HEK293T (cell line): ENCODE data around the gene SLC39A13.

Source experiments
- CTCF ChIA-PET: fragments of 350-600 bp; formaldehyde crosslinking; extraction: SDS; loops from one replicate; lab custom pipeline; 2021; ENCODE audit warnings: antibody characterized with exemption, inconsistent platforms; lab: Yijun Ruan, JAX
- POLR2A ChIA-PET: fragments of 350-600 bp; formaldehyde crosslinking; extraction: SDS; loops from one replicate; lab custom pipeline; 2020; ENCODE audit warnings: antibody characterized with exemption, inconsistent platforms; lab: Yijun Ruan, JAX
- DNase-seq: peaks from one replicate; pipeline ENCODE4 v3.0.0; 2012; ENCODE audit warnings: mixed read lengths; ENCODE audit errors: extremely low spot score
- ARNT ChIP-seq: fragments of 450-650 bp; IDR thresholded peaks from 2 replicates; pipeline ENCODE4 v1.6.1; 2017; ENCODE audit warnings: mild to moderate bottlenecking
- BHLHE40 ChIP-seq: fragments of 450-650 bp; IDR thresholded peaks from 2 replicates; pipeline ENCODE4 v1.6.1; 2016; ENCODE audit warnings: mild to moderate bottlenecking, moderate library complexity, borderline replicate concordance
- CTBP1 ChIP-seq: fragments of 450-650 bp; IDR thresholded peaks from 2 replicates; pipeline ENCODE4 v1.6.1; 2016; ENCODE audit warnings: borderline replicate concordance
- ELF4 ChIP-seq: fragments of 450-650 bp; IDR thresholded peaks from 2 replicates; pipeline ENCODE4 v1.6.1; 2017; ENCODE audit warnings: antibody characterized with exemption
- FOXA1 ChIP-seq: fragments of 450-650 bp; IDR thresholded peaks from 2 replicates; pipeline ENCODE4 v1.6.1; 2016; ENCODE audit warnings: mild to moderate bottlenecking
- FOXK2 ChIP-seq: fragments of 450-650 bp; IDR thresholded peaks from 2 replicates; pipeline ENCODE4 v1.6.1; 2016; ENCODE audit warnings: mild to moderate bottlenecking
- FOXM1 ChIP-seq: fragments of 450-650 bp; IDR thresholded peaks from 2 replicates; pipeline ENCODE4 v1.6.1; 2017; ENCODE audit warnings: mild to moderate bottlenecking, borderline replicate concordance
- HDGF ChIP-seq: fragments of 450-650 bp; IDR thresholded peaks from 2 replicates; pipeline ENCODE4 v1.6.1; 2017; ENCODE audit warnings: antibody characterized with exemption, borderline replicate concordance
- L3MBTL2 ChIP-seq: fragments of 450-650 bp; conservative IDR thresholded peaks from 2 replicates; pipeline ENCODE4 v1.6.1; 2016; ENCODE audit warnings: mild to moderate bottlenecking
- LEF1 ChIP-seq: fragments of 450-650 bp; IDR thresholded peaks from 2 replicates; pipeline ENCODE4 v1.6.1; 2017; ENCODE audit warnings: mild to moderate bottlenecking, borderline replicate concordance
- NFRKB ChIP-seq: fragments of 450-650 bp; IDR thresholded peaks from 2 replicates; pipeline ENCODE4 v1.6.1; 2016; ENCODE audit warnings: mild to moderate bottlenecking, moderate library complexity
- SP1 ChIP-seq: fragments of 450-650 bp; IDR thresholded peaks from 2 replicates; pipeline ENCODE4 v1.6.1; 2017
- SUZ12 ChIP-seq: fragments of 450-650 bp; IDR thresholded peaks from 2 replicates; pipeline ENCODE4 v1.6.1; 2016; ENCODE audit warnings: mild to moderate bottlenecking
- TARDBP ChIP-seq: fragments of 450-650 bp; IDR thresholded peaks from 2 replicates; pipeline ENCODE4 v1.6.1; 2016
- ZNF384 ChIP-seq: fragments of 450-650 bp; IDR thresholded peaks from 2 replicates; pipeline ENCODE4 v1.6.1; 2016
- TF ChIP-seq, protein P1 (sequence below): fragments of 450-650 bp; IDR thresholded peaks from 2 replicates; pipeline ENCODE4 v1.6.1; 2016

SLC39A13 gene

DNA sequence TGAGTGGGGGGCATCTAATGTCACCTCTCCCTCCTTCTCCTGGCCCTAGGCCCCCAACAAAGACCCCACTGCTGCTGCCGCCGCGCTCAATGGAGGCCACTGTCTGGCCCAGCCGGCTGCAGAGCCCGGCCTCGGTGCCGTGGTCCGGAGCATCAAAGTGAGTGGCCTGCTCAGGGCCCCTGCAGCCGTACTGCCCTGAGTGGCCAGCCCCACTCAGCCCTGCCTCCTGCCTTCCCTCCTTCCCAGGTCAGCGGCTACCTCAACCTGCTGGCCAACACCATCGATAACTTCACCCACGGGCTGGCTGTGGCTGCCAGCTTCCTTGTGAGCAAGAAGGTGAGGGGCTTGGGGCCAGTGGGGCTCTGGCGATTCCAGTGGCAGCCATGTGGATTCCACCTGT, 5.0 kb downstream of the SLC39A13 start:
- POLR2A ChIA-PET = interaction anchor here (10.0 kb wide), 1 partner anchor 12 kb away, joined by 72 read pairs; the partner anchor contains the start of gene PSMC3
- no peak for TF ChIP-seq HDGF
- no peak for TF ChIP-seq L3MBTL2
- TF ChIP-seq ZNF384 = no peak
- no peak for TF ChIP-seq LEF1
- no peak for TF ChIP-seq FOXK2
- no peak for TF ChIP-seq FOXA1
- TF ChIP-seq BHLHE40 = no peak
- no peak for TF ChIP-seq NFRKB
- TF ChIP-seq TARDBP = no peak
- TF ChIP-seq SUZ12 = no peak
- TF ChIP-seq CTBP1 = no peak
- no peak for TF ChIP-seq SP1
- TF ChIP-seq ELF4 = no peak
- CTCF ChIA-PET = interaction anchor here (0.7 to 1.6 kb wide), 3 partner anchors 36 to 94 kb away, joined by 3 to 8 read pairs (median 3); no protein-coding TSS in a partner anchor
- no peak for DNase-seq

DNA sequence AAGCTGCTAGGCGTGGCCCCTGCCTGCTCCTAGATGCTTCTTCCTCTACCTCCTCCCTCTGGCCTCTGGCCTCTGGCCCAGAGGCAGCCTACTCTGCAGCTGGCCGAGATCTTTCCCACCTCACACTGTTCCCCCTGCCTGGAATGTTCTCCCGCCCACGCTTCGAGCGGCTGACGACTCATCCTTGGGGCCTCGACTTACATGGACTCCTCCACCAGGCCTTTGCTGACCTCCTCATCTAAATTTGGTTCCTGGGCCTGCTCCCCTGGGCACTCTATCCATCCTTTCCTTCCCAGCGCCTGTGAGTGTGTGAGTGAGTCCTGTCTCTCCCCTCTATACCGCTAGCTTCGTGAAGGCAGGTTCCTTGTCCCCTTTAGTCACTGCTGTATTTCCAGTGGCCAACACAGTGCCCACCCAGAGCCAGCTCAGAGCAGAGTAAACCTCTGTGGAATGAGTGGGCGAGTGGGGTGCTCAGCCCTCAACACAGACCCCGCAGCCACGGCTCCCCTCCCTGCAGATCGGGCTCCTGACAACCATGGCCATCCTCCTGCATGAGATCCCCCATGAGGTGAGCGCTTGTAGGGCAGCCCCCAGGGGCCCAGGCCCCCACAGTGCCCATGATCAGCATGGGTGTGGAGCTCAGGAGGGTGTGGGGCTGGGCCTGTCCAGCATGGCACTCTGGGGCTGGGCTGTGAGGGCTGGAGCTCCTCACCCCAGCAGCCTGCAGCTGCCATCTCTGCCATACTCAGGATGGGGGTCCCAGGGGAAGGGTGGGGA, 5.7 kb downstream of the SLC39A13 start:
- CTCF ChIA-PET = no interaction called here

DNA sequence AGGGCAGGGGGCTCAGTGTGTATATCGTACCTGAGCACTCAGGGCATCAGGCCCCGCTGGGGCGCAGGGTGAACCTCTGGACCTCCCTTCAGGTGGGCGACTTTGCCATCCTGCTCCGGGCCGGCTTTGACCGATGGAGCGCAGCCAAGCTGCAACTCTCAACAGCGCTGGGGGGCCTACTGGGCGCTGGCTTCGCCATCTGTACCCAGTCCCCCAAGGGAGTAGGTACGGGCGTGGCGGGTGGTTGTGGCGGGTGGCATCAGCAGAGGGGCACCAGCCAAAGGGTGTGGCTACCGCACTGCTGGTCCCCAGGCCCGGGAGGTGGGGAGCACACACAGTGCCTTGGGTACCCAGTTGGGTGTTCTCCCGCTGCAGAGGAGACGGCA, 6.3 kb downstream of the SLC39A13 start:
- TF ChIP-seq SUZ12 (no peak), TARDBP (no peak), LEF1 (no peak)
- ChIA-PET POLR2A (interaction anchor here (10.0 kb wide), 1 partner anchor 10 kb away, joined by 72 read pairs; the partner anchor contains the start of gene PSMC3), CTCF (no interaction called here)

More for the DNA sequence above, 5.7 kb downstream of the SLC39A13 start:
- DNase-seq = no peak
- no peak for TF ChIP-seq LEF1
- POLR2A ChIA-PET = interaction anchor here (10.0 kb wide), 1 partner anchor 11 kb away, joined by 72 read pairs; the partner anchor contains the start of gene PSMC3

DNA sequence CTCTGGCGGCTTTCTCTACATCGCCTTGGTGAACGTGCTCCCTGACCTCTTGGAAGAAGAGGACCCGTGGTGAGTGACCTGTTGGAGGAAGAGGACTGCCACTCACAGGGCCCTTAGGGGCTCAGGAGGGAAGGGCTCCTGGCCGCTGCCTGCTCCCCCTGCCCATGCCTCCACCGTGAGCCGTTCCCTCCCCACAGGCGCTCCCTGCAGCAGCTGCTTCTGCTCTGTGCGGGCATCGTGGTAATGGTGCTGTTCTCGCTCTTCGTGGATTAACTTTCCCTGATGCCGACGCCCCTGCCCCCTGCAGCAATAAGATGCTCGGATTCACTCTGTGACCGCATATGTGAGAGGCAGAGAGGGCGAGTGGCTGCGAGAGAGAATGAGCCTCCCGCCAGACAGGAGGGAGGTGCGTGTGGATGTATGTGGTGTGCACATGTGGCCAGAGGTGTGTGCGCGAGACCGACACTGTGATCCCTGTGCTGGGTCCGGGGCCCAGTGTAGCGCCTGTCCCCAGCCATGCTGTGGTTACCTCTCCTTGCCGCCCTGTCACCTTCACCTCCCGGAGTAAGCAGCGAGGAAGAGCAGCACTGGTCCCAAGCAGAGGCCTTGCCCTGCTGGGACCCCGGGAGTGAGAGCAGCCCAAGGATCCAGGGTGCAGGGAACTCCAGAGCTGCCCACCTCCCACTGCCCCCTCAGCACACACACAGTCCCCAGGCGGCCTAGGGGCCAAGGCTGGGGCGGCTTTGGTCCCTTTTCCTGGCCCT, 6.9 kb downstream of the SLC39A13 start:
- POLR2A ChIA-PET = interaction anchor here (0.6 to 10.0 kb wide), 3 partner anchors 8 to 16 kb away, joined by 3 to 72 read pairs (median 3); partner anchors contain the start of gene PSMC3
- no peak for TF ChIP-seq L3MBTL2
- TF ChIP-seq FOXA1 = no peak
- CTCF ChIA-PET = interaction anchor here (1.0 kb wide), 1 partner anchor 61 kb away, joined by 4 read pairs; no protein-coding TSS in a partner anchor
- no peak for DNase-seq

More for the DNA sequence above, 6.3 kb downstream of the SLC39A13 start:
- DNase-seq = no peak

DNA sequence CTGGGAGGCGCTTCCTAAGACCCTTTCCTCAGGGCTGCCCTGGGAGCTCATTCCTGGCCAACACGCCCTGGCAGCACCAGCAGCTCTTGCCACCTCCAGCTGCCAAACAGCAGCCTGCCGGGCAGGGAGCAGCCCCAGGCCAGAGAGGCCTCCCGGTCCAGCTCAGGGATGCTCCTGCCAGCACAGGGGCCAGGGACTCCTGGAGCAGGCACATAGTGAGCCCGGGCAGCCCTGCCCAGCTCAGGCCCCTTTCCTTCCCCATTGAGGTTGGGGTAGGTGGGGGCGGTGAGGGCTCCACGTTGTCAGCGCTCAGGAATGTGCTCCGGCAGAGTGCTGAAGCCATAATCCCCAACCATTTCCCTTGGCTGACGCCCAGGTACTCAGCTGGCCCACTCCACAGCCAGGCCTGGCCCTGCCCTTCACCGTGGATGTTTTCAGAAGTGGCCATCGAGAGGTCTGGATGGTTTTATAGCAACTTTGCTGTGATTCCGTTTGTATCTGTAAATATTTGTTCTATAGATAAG, 7.6 kb downstream of the SLC39A13 start:
- ChIA-PET CTCF (interaction anchor here (1.0 kb wide), 1 partner anchor 61 kb away, joined by 4 read pairs; no protein-coding TSS in a partner anchor), POLR2A (interaction anchor here (0.6 to 10.0 kb wide), 3 partner anchors 9 to 17 kb away, joined by 3 to 72 read pairs (median 3); partner anchors contain the start of gene PSMC3)
- DNase-seq = no peak
- TF ChIP-seq NFRKB = no peak
- TF ChIP-seq SP1 = no peak
- no peak for TF ChIP-seq FOXK2
- no peak for TF ChIP-seq ELF4
- TF ChIP-seq FOXA1 = no peak
- TF ChIP-seq BHLHE40 = no peak
- TF ChIP-seq, protein P1, sequence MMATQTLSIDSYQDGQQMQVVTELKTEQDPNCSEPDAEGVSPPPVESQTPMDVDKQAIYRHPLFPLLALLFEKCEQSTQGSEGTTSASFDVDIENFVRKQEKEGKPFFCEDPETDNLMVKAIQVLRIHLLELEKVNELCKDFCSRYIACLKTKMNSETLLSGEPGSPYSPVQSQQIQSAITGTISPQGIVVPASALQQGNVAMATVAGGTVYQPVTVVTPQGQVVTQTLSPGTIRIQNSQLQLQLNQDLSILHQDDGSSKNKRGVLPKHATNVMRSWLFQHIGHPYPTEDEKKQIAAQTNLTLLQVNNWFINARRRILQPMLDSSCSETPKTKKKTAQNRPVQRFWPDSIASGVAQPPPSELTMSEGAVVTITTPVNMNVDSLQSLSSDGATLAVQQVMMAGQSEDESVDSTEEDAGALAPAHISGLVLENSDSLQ = no peak
- TF ChIP-seq ZNF384 = no peak
- TF ChIP-seq LEF1 = no peak
- TF ChIP-seq L3MBTL2 = no peak
- no peak for TF ChIP-seq FOXM1
- TF ChIP-seq SUZ12 = no peak
- no peak for TF ChIP-seq HDGF
- TF ChIP-seq TARDBP = no peak
- no peak for TF ChIP-seq CTBP1
- TF ChIP-seq ARNT = no peak

DNA sequence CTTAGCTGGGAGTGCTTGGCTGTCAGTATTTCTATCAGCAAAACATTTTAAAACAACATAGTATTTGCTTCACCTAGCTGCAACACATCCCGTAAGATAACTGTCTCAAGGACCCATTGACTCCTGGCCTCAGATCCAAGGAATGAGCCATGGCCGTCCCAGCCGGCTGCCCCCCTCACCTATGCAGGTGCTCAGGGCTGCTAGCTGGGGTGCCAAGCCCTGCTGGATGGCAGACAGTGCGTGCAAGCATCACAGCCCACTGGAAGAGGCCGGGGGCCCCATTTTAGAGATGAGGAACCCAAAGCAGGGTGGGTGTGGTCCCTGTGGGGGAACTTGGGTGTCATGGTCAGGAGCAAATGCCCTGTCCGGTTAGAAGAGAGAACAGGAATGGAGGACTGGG, 9.3 kb downstream of the SLC39A13 start:
- ChIA-PET POLR2A (interaction anchor here (1.2 kb wide), 1 partner anchor 8 kb away, joined by 4 read pairs; the partner anchor contains the start of gene PSMC3), CTCF (no interaction called here)
- no peak for DNase-seq
- TF ChIP-seq ZNF384 = no peak
- TF ChIP-seq, protein P1 = no peak
- TF ChIP-seq L3MBTL2 = no peak
- no peak for TF ChIP-seq ELF4
- no peak for TF ChIP-seq FOXM1
- TF ChIP-seq ARNT = no peak
- TF ChIP-seq TARDBP = no peak
- no peak for TF ChIP-seq BHLHE40
- no peak for TF ChIP-seq LEF1
- TF ChIP-seq CTBP1 = no peak
- no peak for TF ChIP-seq SP1
- no peak for TF ChIP-seq SUZ12
- TF ChIP-seq NFRKB = no peak
- TF ChIP-seq HDGF = no peak
- no peak for TF ChIP-seq FOXK2
- TF ChIP-seq FOXA1 = no peak
